Measurements from ENCODE around the gene KRT71.

KRT71 gene

DNA sequence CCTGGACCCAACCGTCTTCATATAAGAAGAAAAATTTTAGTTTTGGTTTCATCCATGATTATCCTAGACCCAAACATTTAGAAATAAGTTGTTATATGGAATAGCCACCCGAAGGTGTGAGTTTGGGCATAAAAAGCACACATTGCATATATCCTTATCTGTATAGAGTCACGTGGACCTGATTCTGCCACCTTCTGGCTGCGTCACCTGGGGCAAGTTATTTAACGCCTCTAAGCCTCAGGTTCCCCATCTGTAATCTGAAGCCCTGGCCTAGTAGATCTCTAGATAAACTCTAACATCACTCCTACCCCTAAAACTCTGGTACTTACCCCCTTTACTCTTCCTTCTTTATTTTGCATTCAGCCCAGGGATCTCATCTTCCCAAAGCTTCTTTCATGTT is 18.5 kb downstream of the KRT71 start:
- DNase-seq: no peak

DNA sequence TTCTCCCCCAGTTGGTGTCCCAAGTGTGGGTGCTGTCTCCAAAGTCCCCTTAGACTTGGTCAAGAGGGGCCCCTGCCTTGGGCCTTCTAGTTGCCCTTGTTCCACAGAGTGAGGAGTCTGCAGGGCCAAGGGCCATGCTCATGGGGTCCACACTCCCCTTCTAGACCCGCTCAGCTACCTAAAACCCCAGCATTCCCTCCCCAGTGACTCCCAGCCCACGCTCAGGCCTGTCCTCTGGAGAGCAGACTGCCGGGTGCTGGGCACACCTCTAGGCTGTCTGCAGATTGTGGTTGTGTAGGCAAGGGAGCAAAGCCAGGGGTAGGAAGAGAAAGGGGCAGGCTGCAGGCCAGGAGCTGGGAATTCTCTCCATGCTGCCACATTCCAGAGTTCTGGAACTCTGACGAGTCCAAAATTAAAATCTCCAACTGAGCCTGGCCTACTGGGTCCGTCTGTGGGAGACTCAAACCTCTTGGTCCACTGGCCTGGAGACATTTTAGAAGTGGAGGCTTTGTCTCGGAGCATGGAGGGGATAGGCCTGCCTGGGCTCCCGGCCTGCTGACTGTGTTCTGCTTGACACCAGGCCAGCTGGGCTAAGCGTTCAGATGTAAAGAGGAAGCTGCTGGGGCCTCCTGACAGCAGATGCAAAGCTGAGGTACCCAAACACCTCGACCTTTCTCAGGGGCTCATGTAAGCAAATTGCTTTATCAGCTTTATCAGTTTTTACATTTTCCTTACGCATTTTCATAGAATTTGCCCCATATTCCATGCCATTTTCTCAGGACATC is 19.1 kb downstream of the KRT71 start:
- DNase-seq: no peak

DNA sequence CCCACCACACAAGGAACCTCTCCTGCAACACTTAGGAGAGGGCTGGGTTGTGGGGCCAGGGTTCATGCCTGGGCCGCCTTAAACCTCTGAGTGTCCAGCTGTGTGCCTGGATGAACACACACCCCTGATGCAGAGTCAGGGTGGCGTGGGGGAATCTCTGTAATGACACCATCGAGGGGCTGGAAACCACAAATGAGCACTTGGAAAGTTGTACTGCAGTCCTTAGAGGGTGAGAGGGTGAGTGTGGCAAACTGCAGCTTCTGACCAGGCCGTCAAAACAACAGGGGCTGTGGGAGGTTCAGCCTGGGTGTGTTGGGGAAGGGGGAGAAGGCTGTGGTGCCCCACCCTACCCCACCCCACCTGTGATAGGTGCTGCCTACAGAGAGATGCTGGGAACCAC is 20.3 kb downstream of the KRT71 start:
- DNase-seq: no peak

DNA sequence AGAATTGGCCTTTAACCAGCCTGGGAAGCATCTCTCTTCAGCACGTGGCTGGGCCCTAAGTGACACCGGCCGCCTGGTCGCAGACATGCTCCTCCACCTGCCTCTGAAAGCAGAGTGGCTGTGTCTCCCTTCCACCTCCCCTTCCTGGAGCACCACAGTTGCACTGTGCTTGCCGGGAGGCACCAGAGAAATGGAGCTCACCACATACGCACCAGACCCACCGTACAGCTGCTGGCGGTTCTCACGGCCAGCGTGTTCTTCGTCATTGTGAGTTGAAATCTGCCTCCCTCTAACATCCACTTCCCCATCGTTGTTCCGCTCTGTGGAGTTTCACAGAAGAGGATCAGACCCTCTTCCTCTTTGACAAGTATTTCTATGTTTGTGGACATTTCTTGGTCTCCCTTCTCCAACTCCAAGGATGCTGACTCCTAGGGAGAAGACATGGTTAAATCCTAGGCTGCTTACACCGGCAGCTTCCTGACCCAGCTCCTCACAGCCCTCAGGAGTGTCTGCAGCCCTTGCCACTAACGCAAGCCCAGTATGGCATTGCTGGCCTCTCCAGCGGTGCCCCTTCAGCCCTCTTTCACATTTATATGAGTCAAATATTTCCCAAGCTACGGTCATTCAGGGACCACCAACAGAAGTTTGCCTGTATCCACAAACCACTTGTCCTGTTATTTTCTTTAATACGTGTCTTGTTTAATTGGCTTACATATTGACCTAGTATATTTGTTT is 21.2 kb downstream of the KRT71 start:
- no peak for DNase-seq

DNA sequence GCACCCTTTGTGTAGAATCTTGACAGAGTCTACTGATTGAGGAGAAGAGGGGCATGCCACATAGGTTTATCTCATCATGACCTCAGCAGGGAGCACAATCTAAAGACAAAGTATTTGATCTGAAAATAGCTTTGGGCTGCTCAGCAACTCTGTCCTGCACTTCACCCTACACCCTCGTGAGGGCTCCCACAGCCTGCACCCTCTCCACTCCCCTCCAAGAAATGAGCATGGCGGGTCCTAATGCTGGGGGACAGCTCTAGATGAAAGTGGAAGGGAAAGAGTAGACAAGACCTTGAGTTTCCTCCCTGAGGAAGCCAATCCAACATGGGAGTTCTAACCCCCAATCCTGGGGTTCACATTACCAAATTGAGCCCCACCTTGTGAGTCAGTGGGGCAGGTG is 22.0 kb downstream of the KRT71 start:
- no peak for DNase-seq

DNA sequence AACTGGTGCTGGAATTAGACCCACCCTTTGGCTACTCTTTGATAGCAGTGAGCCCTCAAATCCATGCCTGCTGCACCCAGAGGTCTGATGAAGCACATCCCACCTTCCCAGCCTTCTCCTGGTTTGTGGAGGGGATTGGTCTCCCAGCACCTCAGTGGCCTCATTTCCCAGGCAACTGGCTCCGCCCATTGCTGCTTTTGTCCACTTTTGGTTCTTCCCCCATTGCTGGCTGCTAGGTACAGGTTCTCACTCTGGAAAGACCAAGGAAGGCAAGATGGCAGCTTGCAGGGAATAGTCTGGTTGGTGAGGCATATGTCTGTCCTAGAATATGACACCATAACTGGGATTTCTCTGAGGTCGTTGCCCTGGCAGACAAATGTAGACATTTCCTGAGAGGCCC is 22.6 kb downstream of the KRT71 start:
- DNase-seq: no peak

DNA sequence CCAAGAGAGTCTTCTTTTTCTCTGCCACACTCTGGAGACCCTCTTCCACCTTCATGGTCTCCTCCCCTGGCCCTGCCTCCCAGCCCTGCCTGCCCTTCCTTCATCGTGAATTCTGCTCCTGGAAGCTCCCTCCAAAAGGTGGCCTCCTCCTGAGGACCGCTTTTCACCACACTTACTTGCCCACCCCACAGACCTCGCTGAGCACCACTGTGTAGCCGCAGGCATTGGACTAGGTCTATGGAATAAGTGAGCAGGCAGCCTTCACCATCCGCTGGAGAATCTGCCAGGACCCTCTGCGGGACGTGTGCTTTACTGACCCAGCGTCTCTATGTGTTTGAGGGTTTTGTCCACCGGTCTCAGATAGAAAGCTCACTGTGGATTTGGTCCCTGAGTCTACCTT is 23.1 kb downstream of the KRT71 start:
- DNase-seq: no peak

DNA sequence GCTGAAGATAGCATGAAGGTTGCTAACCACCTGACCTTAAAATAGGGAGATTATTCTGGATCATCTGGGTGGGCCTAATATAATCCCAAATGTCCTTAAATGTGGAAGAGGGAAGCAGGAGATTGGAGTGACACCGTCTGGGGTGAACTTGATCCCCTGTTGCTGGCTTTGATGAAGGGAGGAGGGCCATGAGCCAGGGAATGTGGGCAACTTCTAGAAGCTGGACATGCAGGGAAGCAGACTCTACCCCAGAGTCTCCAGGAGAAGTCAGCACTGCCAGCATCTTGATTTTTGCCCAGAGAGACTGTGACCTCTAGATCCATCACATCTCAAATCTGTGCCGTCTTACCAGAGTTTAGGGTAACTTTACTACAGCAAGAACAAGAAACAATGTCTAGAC is 23.5 kb downstream of the KRT71 start:
- DNase-seq: no peak

DNA sequence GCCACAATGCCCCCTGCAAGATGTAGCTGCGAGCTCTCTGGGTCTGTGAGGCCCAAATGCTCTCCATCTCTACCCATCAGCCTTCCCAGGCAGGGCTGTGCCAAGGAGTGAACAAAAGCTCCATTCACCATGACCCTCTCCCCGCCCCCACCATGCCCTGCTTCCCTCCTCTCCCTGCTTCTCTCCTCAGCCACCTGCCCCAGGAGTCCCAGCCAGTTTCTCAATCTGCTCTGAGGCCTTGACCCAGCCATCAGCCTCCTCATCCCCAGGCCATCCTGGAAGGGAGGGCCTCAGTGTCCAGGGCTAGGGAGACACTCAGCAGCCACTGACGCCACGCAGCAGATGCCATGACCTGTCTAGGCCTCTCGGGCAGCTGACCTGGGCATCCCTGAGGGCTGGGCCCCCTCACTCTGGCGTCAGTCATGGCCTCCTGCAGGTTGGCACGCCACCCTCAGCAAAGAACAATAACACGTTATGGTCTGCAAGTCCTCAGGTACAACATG is 24.3 kb downstream of the KRT71 start:
- no peak for DNase-seq

DNA sequence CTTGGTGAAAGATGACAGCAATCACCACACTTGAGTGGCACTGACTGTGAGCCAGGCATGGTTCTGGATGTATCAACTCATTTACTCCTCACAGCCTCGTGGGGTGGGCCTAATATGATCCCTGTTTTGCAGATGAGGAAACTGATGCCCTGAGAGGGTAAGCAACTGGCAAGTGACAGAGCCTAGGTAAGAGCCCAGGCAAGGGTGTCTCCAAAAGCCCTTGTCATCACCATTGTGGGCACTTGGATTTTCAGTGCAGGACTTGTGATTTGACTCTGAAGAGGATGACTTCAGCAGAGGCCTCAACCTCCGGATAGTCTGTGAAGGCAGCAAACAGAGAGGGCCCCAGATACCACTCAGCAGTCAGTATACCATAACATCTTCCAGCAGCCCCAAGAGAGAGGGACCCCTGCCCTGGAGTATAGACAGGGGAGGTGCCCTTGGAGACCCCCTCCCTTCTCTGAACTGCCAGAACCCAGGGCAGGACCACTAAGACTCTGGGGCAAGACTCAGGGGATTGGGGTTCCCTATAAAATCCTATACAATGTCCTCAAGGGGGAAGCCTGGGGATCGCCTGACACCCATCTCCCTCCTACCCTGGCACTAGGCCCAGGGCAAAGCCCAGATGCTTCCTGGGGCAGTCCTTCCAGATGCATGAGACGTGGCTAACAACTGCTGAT is 25.7 kb downstream of the KRT71 start:
- no peak for DNase-seq

DNA sequence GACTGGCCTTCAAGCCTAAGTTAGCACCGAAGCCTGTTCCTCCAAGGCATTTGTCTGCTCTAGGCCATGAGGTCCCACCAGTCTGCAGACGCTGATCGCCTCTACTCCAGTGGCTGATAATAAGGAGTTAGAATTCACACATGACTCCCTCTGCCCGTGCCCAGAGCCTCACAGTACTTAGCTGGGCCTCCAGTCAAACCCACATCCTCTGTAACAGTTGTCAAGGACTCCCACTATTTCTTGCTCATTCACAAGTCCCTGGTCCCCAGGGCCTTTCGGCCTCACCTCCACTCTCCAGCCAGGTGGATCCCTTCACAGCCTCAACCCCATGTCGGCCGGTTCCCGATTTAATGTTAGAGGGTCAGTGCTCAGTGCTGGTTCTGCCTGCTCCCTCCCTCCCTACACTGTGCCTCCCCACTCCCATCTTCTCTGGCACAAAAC is 26.4 kb downstream of the KRT71 start:
- no peak for DNase-seq

DNA sequence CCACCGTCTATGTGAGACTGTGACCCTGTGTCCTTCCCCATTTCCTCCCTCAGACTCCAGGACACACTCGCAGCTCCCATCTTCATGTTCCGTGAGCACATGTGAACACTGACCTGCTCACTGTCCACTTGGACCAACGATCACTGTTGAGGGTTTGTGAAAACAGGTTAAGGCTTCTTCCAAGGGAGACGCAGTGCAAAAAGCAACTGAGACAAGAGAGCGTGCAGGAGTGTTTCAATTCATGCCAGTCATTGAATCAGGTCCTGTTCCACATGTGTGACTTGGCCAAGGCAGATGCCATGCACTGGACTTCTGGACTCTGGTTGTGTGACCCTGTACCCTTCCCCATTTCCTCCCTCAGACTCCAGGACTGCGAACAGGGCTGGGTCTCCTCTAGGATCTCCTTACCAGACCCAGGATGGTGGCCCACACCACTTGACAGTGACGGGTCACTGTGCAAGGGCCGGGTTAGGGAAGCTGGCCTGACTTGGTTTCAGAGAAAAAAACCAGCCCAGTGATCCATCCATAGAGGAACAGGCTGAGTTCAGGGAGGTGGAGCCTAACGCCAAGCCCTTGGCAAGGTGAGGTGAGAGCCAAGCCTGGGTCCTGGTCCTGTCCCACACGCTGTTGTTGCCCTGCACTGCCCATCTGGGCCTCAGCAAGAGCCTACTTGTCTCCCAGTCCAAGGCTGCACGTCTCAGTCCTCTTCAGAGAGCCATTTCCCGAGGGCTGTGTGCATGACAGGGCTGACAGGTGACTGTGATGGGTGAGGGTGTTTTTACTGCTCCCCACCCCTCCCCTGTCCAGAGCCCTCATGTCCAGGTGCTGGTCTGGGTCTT is 27.1 kb downstream of the KRT71 start:
- DNase-seq: no peak

DNA sequence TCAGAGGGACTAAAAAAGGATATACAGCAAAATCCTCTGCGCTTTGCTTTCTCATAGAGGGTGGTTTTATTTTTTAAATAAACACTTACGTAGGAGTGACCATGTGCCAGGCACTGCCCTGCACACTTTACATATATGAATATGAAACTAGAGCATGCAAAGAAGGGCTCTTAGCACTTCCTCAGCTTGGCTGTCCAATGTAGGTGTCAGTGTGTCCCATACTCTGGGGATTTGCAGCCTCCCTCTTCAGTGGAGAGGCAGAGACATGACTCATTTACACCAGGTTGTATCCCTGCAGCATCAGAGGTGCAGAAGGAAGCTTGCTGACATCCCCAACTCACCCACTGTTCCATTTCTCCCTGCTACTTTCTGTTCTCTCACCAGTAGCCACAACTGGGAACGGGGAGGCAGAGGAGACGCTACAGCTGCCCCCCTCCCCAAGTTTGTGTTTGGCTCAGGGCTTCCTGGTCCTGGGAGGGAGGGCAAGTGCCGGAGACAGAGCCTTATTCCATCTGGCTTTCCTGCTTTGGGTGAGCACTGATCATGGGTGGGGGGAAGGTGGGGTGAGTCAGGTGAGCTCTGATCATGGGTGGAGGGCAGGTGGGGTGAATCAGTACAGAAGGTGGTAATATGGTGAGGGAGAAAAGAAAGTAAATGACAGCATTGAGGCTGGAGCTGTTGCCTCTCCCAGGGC is 27.9 kb downstream of the KRT71 start:
- DNase-seq: no peak

DNA sequence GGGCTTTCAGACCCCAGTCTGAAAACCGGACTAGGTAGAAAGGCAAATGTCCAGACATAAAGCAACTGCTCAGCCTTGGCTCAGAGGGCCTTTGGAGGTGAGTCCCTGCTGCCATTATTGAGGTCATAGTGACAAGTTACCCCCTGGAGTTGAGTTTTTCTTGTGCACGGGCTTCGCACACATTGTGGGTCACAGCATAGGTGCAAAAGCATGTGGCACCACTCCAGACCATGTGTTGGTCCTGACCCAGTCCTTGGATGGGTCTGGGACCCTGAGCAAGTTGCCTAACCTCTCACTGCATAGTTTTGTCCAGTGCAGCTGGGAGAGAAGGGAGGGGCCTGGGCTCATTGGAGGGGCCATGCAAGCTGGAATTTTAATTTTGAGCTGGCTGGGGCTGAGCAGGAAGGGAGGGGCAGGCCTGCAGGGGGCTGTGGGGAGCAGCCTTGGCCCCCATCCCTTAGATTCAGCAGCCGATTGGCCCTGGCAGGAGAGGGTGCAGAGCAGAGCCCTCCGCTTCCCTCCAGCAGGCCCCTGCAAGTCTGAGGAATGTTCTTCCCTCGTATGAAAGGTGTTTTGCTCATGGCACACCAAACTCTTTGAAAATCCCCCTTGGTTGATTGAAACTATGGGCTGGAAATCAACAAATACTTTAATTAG is 28.6 kb downstream of the KRT71 start:
- DNase-seq: no peak

DNA sequence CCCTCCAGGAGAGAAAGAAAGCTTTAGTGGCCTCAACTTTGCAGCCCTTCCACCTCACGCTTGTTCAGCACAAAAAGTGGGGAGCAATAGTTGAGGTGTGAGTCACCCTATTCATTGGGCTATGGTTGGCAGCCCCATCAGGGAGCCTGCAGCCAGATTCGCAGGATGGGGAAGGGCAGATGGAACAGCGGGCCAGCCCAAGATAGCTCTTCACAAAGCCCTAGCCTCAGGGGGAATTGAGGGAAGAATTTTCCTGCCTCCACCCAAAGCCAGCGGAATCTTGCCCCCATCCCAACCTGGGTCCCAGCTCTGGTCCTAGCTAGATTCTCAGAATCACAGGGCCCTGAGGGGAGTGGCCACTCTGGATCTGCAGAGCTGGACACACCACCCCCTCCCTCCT is 29.1 kb downstream of the KRT71 start:
- DNase-seq: no peak

DNA sequence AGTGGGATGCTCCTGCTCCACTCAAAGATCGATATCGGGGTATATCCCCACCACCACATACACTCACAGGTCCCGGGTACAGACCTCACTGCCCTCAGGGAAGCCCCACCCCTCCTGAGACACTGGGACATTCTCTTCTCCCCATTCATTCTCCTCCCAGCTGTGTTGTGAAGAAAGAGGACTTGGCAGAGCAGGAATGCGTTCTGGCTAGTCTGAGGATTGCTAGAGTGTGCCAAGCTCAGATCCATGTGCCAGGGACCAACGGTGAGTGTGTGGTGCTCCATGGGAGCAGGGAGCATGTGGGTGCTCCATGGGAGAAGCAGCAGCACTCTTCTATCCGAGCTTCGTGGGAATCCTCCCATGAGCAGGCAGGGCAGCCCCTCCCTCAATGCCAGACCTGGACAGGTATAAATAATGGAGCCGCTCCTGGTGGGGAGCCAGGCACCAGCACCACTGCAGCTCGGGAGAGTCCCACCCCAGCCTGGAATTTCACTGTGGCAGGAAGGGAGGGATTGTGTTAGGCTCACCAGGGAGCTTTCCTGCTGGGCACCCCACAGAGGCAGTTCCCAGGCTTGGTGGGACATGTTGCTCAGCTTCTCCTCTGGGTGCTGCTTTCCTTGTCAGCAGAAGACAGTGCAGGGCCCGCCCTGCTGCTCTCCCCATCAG is 30.5 kb downstream of the KRT71 start:
- DNase-seq: no peak

DNA sequence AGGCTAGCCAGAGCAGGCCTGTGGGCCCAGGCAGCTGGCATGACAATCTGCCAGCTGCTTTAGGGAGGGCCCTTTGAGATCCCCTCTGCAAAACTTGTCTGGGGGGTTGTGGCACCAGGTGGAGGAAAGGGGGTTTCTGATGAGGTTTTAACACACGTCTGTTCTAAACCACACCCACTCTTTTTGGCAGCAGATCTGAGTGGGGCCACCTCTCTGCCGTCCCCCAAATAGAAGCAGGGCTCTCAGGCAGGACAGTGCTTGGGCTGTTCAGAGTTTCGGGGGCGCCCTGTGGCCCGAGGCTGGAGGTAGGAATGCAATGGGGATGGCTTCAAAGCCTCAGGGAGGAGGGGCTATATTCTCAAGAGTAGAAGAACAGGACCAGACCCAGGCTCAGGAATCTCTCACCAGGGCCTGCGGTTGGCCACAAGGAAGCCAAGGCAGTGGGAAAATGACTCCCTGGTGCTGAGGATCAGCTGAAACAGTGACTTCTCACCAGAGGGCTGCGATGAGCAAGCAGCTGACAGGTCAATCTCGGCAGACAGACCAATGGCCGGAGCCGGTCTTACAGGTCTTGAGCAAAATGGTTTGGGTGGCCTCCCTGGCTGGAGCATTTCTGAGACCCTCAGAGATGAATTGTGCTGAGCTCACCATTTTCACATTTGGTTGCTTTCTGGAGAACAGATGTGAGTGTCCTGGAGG is 31.2 kb downstream of the KRT71 start:
- no peak for DNase-seq

DNA sequence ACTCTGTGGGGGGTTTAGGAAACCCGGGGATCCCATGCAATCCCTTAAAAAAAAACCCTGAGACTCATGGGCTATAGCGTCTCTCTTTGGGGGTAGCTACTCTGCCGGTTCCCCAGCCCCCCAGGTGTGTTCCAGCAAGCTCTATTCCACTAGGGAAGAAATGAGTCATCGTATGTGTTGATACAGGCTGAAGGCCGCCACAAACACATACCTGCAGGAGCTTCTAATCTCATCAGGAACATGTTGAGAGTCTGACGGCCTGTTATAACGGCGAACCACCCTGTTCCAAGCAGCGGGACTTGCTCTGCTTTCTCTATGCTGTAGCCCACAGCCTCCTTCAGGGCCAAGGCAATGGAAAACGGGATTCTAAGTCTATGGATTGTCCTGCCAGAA is 31.8 kb downstream of the KRT71 start:
- DNase-seq: no peak

DNA sequence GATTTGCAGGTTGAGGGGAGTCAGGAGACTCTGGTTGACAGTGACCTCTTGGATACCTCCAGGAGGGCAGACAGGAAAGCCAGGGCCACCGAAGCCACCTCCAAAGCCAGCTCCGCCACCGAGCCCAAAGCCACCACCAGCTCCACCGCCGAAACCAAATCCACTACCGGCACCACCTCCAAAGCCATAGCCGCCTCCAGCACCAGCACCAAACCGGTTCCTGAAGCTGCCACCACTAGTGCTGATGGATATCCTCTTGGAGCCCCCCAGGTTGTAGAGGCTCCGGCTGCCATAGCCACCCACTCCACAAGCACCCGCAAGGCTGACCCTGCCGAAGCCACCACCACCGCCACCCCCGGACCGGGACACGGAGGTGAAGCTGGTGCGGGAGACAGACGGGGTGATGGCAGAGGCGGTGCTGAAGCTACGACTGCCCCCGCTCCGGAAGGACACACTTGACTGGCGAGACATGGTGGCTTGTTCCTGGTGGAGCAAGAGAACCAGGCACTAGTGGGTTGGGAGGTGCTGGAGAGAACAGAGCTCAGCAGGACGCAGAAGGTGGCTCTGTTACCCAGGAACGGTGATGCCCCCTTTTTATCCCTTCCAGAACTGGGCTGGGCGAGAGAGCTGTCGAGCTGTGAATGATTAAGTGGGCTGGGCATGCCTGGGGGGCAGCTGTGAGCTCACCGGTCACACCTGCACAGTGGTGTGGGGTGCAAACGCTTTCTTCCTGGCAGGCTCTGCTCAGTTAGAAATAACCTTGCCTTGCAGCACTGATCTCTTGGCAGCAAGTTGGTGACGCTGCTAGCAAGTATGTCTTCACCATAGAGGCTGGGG is 32.9 kb downstream of the KRT71 start, which contains the start of gene KRT5:
Gene KRT5, minus strand, starts transcription at position 569 of the 837 bp plus-strand sequence. Its CDS starts 98 bp downstream, at position 471.
- DNase-seq: no peak

DNA sequence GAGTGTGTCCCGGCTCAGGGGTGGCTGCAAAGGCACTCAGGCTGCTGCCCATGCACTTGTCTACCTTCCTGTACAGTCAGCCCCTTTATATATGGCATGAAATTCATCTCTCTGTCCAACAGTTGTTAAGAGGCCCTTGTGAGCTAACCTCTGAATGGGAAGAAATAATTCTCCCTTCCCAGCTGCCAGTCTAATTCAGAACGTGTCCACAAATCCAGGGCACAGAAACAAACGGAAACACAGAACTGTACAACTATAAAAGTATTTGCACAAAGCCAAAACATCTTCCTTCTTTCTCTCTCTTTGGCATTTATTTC is 33.6 kb downstream of the KRT71 start:
- no peak for DNase-seq

Data from SHP77 treated with DMSO at 0.1 percent for 48 hours (cell line).